ENCODE data around the gene RNF220.

DNA sequence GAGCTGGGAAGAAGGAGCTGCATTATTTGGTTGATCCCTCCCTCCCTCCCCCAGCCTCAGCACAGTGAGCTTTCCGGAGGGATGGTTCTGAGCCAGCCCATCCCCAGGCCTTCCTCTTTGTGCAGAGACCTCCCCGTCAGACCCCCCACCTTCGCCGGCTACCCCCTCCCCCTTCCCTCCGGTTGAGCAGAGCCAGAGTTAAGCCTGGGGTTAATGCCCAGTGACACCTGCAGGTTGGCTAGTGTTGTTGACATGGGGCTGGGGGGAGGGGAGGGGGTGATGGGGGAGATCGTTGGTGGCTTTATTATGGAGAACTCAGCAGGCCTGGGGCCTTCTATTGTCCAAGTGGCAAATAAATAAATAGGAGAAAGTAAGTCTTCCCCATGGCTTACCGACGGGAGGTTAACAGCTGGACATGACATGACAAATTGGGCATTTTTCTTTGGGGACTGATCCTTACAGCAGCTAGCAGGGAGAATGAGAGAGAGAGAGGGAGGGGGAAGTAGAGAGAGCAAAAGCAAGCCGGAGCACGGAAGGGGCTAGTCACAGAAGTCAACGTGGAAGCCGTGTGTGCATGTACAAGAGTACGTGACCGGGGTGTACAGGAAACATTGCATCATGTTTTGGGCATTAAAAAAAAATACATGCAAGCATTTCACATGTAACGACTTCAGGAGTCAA is 138.1 kb downstream of the RNF220 start:
- TF ChIP-seq EZH2 (IDR thresholded peaks at IDR 0.05; ENCODE audit: borderline replicate concordance, insufficient read depth, low read length, poor library complexity, severe bottlenecking) (no peak), EP300 (conservative IDR thresholded peaks at IDR 0.05; ENCODE audit: poor library complexity, severe bottlenecking) (no peak), CTCF (IDR thresholded peaks at IDR 0.05; ENCODE audit: poor library complexity, severe bottlenecking) (no peak), SMC3 (conservative IDR thresholded peaks at IDR 0.05; ENCODE audit: poor library complexity) (no peak), TAF1 (IDR thresholded peaks at IDR 0.05; ENCODE audit: low read depth) (no peak), RAD21 (conservative IDR thresholded peaks at IDR 0.05) (no peak), POLR2AphosphoS5 (IDR thresholded peaks at IDR 0.05) (no peak)
